GM21717 (cell line): ENCODE measurements around the gene PDGFA.

ENCODE experiments used
- ATAC-seq: cut with Tn5 transposase; IDR thresholded peaks from one replicate; pipeline ENCODE4 v1.9.1; 2021; ENCODE audit warnings: mild to moderate bottlenecking, moderate library complexity; ENCODE audit not compliant: unreplicated experiment

The PDGFA gene

GRCh38 chr7:463362-463781 lies 56.3 kb downstream of the PDGFA start:
- no peak for ATAC-seq

GRCh38 chr7:462173-463103 lies 57.2 kb downstream of the PDGFA start:
- no peak for ATAC-seq

- ATAC-seq = no peak
These were observed 58.0 kb downstream of the PDGFA start for GRCh38 chr7:461453-462172.

GRCh38 chr7:461117-461452 lies 58.6 kb downstream of the PDGFA start:
- no peak for ATAC-seq

- no peak for ATAC-seq
These were observed 59.1 kb downstream of the PDGFA start for GRCh38 chr7:460374-461116.

- no peak for ATAC-seq
These were observed 59.9 kb downstream of the PDGFA start for GRCh38 chr7:459584-460373.

- ATAC-seq = no peak
These were observed 61.0 kb downstream of the PDGFA start for GRCh38 chr7:458511-459245.

- ATAC-seq = no peak
These were observed 61.7 kb downstream of the PDGFA start for GRCh38 chr7:457814-458510.

- ATAC-seq = no peak
These were observed 64.3 kb downstream of the PDGFA start for GRCh38 chr7:455110-455928.

GRCh38 chr7:454356-455109 lies 65.1 kb downstream of the PDGFA start:
- ATAC-seq = no peak

- no peak for ATAC-seq
These were observed 65.9 kb downstream of the PDGFA start for GRCh38 chr7:453597-454306.

GRCh38 chr7:452791-453455 lies 66.7 kb downstream of the PDGFA start:
- ATAC-seq = no peak

GRCh38 chr7:452226-452751 lies 67.4 kb downstream of the PDGFA start:
- ATAC-seq = no peak

- ATAC-seq = no peak
These were observed 68.1 kb downstream of the PDGFA start for GRCh38 chr7:451255-452225.

GRCh38 chr7:450741-451140 lies 68.9 kb downstream of the PDGFA start:
- no peak for ATAC-seq
